Panc1 (cell line): ENCODE data around the gene NEMP1. TPM values are rescaled to one million over a fixed set of nuclear protein-coding genes. Genes with fewer than 3 reads are reported as not detected.
"Not testable (repeated sequence)": the region's sequence is repeated elsewhere in the genome, so short reads cannot be mapped to it uniquely, and the experiment has no call there.

ENCODE experiments used
- ATAC-seq: fragments of 200-7000 bp; cut with Tn5 transposase; 2 replicates; pipeline ENCODE4 v1.9.1; 2020; ENCODE audit warnings: mild to moderate bottlenecking, moderate library complexity
- BruUV-seq: library from RNA; stranded (reverse); fragments of 400-500 nt; replicated peaks from 2 replicates; lab custom pipeline; 2021; lab: Mats Ljungman, UMichigan
- CTCF ChIA-PET: fragments of 300-600 bp; sonication (Branson Sonifier 250); formaldehyde crosslinking; loops from one replicate; lab custom pipeline; 2022; ENCODE audit warnings: antibody characterized with exemption; lab: Charles Lee
- POLR2A ChIA-PET: fragments of 300-600 bp; sonication (Branson Sonifier 250); formaldehyde crosslinking; loops from one replicate; lab custom pipeline; 2022; ENCODE audit warnings: antibody characterized with exemption; lab: Charles Lee
- DNase-seq: peaks from one replicate; pipeline ENCODE4 v3.0.0-alpha.2; 2010; ENCODE audit warnings: low read depth, low spot score
- H3K27ac ChIP-seq: 2 replicates; pipeline ENCODE4 v1.5.1; 2011; ENCODE audit warnings: mild to moderate bottlenecking, low read length, inconsistent platforms
- H3K27me3 ChIP-seq: fragments of 200-500 bp; sonication (Bioruptor generic); 2 replicates; pipeline ENCODE4 v1.6.0; 2014; ENCODE audit warnings: low read length, inconsistent platforms; ENCODE audit not compliant: control insufficient read depth, insufficient read depth
- H3K36me3 ChIP-seq: fragments of 200-500 bp; sonication (Bioruptor generic); 2 replicates; pipeline ENCODE4 v1.5.1; 2014; ENCODE audit warnings: inconsistent platforms, mild to moderate bottlenecking, low read length, moderate library complexity; ENCODE audit not compliant: control insufficient read depth, insufficient read depth
- H3K4me1 ChIP-seq: 2 replicates; pipeline ENCODE4 v1.5.1; 2011; ENCODE audit warnings: inconsistent platforms, mild to moderate bottlenecking, low read length, moderate library complexity; ENCODE audit not compliant: control insufficient read depth, insufficient read depth
- H3K4me3 ChIP-seq, 2 experiments: 2 replicates each; pipeline ENCODE4 v1.5.1; 2011 to 2012; ENCODE audit warnings: low read depth in 2 of 2, low read length in 2 of 2, mild to moderate bottlenecking in 2 of 2, inconsistent platforms in 1 of 2, moderate library complexity in 1 of 2
- H3K9me3 ChIP-seq: fragments of 200-500 bp; sonication (Bioruptor generic); 2 replicates; pipeline ENCODE4 v1.5.1; 2014; ENCODE audit warnings: low read depth, mild to moderate bottlenecking, inconsistent platforms, low read length, moderate library complexity; ENCODE audit not compliant: control insufficient read depth, insufficient read depth
- POLR2AphosphoS5 ChIP-seq: IDR thresholded peaks from 2 replicates; pipeline ENCODE4 v1.6.1; 2012; ENCODE audit warnings: mild to moderate bottlenecking, low read depth, low read length, moderate library complexity
- SIN3A ChIP-seq: IDR thresholded peaks from 2 replicates; pipeline ENCODE4 v1.6.1; 2012; ENCODE audit warnings: low read depth, mild to moderate bottlenecking, low read length, moderate library complexity, borderline replicate concordance; ENCODE audit not compliant: insufficient read depth
- TCF7L2 ChIP-seq: IDR thresholded peaks from 2 replicates; pipeline ENCODE4 v1.6.1; 2011; ENCODE audit warnings: mild to moderate bottlenecking, low read depth, low read length, inconsistent platforms
- in situ Hi-C: cut with HindIII; loops from 2 replicates; pipeline ENCODE4 v1.10.0; 2016; ENCODE audit warnings: low sequenced_read_pairs, low pct_unique_long_range_greater_than_20kb
- intact Hi-C: fragments of 100-400 bp; cut with micrococcal nuclease; formaldehyde crosslinking; loops from one replicate; pipeline ENCODE4 v1.10.0; 2022; ENCODE audit not compliant: unreplicated experiment
- total RNA-seq: library from RNA; stranded (reverse); gene quantifications from one replicate; pipeline ENCODE4 v1.2.1, GENCODE V29; 2021; ENCODE audit not compliant: unreplicated experiment
- TF ChIP-seq, protein P1 (sequence below), 2 experiments: IDR thresholded peaks; 2 replicates each; pipeline ENCODE4 v1.6.1; 2011 to 2012; ENCODE audit warnings: low read depth in 2 of 2, control low read depth in 1 of 2, low read length in 1 of 2, mild to moderate bottlenecking in 1 of 2, moderate library complexity in 1 of 2; ENCODE audit not compliant: insufficient read depth in 1 of 2
- TF ChIP-seq, protein P2 (sequence below): fragments of 450-650 bp; IDR thresholded peaks from 2 replicates; pipeline ENCODE4 v1.5.1; 2017; ENCODE audit warnings: mild to moderate bottlenecking

Gene NEMP1
- total RNA-seq, 1 experiment from 2014 or later: 46.9 TPM

DNA sequence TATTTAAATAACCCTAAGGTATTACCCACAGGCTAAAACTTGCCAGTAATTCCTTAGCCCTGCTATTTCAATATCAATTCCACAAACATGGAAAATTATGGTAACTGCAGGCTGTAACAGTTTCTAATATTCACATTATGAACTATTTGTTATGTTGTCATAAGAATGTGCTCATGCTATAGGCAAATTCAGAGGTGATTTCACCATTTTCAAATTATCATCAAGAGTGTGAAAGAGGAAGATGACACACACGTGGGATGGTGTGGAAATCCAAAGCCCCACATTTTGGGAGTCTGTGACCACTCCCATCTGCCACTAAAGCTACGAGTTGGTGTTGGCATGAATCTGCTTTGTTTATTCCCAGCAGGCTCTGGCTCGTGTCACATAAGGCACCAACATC, 22.8 kb downstream of the NEMP1 start:
- Histone ChIP-seq H3K36me3 (peaks cover 34% of the 10 kb centered on the region), H3K27ac (no peak overlapping the region), H3K9me3 (no peaks in the 10 kb centered on the region), H3K4me1 (no peaks in the 10 kb centered on the region), H3K4me3 (no peak overlapping the region), H3K27me3 (no peaks in the 10 kb centered on the region)
- TF ChIP-seq, protein P1, sequence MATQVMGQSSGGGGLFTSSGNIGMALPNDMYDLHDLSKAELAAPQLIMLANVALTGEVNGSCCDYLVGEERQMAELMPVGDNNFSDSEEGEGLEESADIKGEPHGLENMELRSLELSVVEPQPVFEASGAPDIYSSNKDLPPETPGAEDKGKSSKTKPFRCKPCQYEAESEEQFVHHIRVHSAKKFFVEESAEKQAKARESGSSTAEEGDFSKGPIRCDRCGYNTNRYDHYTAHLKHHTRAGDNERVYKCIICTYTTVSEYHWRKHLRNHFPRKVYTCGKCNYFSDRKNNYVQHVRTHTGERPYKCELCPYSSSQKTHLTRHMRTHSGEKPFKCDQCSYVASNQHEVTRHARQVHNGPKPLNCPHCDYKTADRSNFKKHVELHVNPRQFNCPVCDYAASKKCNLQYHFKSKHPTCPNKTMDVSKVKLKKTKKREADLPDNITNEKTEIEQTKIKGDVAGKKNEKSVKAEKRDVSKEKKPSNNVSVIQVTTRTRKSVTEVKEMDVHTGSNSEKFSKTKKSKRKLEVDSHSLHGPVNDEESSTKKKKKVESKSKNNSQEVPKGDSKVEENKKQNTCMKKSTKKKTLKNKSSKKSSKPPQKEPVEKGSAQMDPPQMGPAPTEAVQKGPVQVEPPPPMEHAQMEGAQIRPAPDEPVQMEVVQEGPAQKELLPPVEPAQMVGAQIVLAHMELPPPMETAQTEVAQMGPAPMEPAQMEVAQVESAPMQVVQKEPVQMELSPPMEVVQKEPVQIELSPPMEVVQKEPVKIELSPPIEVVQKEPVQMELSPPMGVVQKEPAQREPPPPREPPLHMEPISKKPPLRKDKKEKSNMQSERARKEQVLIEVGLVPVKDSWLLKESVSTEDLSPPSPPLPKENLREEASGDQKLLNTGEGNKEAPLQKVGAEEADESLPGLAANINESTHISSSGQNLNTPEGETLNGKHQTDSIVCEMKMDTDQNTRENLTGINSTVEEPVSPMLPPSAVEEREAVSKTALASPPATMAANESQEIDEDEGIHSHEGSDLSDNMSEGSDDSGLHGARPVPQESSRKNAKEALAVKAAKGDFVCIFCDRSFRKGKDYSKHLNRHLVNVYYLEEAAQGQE (IDR thresholded peaks at IDR 0.05; ENCODE audit: insufficient read depth in 1 of 2, low read depth in 2 of 2, low read length in 1 of 2): no peak
- TF ChIP-seq SIN3A (no peak), TCF7L2 (no peak), POLR2AphosphoS5 (no peak)
- TF ChIP-seq, protein P2, sequence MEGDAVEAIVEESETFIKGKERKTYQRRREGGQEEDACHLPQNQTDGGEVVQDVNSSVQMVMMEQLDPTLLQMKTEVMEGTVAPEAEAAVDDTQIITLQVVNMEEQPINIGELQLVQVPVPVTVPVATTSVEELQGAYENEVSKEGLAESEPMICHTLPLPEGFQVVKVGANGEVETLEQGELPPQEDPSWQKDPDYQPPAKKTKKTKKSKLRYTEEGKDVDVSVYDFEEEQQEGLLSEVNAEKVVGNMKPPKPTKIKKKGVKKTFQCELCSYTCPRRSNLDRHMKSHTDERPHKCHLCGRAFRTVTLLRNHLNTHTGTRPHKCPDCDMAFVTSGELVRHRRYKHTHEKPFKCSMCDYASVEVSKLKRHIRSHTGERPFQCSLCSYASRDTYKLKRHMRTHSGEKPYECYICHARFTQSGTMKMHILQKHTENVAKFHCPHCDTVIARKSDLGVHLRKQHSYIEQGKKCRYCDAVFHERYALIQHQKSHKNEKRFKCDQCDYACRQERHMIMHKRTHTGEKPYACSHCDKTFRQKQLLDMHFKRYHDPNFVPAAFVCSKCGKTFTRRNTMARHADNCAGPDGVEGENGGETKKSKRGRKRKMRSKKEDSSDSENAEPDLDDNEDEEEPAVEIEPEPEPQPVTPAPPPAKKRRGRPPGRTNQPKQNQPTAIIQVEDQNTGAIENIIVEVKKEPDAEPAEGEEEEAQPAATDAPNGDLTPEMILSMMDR: no peak
- no peak for DNase-seq
- no peak for ATAC-seq
- ChIA-PET CTCF (no interaction called here), POLR2A (no interaction called here)
- TSS peak; percentile 36 for BruUV-seq
- intact Hi-C loops: no loop called here
- in situ Hi-C loops: no loop called here

DNA sequence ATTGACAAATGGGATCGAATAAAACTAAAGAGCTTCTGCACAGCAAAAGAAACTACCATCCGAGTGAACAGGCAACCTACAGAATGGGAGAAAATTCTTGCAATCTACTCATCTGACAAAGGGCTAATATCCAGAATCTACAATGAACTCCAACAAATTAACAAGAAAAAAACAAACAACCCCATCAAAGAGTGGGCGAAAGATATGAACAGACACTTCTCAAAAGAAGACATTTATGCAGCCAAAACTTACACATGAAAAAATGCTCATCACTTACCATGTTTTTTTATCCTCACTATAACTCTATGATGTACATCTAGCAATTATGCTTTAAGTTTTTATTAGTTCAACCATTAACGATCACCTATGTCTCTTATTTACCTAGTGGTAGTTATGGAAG, 24.7 kb downstream of the NEMP1 start:
- H3K4me3 ChIP-seq, H3K9me3 ChIP-seq, CTCF ChIA-PET, BruUV-seq, H3K27ac ChIP-seq, DNase-seq, intact Hi-C loops, in situ Hi-C loops, POLR2A ChIA-PET, ATAC-seq, H3K4me1 ChIP-seq, H3K27me3 ChIP-seq: not testable (repeated sequence)
- H3K36me3 ChIP-seq: peaks cover 17% of the 10 kb centered on the region

DNA sequence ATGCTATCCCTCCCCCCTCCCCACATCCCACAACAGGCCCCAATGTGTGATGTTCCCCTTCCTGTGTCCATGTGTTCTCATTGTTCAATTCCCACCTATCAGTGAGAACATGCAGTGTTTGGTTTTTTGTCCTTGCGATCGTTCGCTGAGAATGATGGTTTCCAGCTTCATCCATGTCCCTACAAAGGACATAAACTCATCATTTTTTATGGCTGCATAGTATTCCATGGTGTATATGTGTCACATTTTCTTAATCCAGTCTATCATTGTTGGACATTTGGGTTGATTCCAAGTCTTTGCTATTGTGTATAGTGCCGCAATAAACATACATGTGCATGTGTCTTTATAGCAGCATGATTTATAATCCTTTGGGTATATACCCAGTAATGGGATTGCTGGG, 25.4 kb downstream of the NEMP1 start:
- H3K4me1 ChIP-seq, H3K27me3 ChIP-seq, H3K4me3 ChIP-seq, in situ Hi-C loops, H3K9me3 ChIP-seq, BruUV-seq, DNase-seq, H3K27ac ChIP-seq, intact Hi-C loops, CTCF ChIA-PET, ATAC-seq, H3K36me3 ChIP-seq, POLR2A ChIA-PET: not testable (repeated sequence)
